Lower leg skin (tissue), 4 donors: Measurements from ENCODE around the gene THBS3. TPM values are rescaled to one million over a fixed set of nuclear protein-coding genes. Genes with fewer than 3 reads are reported as not detected.
A peak's percentile ranks its signal among the peaks of the same experiment; 100 is the strongest.

Experiments
- DNase-seq, 2 donors: peaks; one replicate each; pipeline ENCODE4 v3.0.0-alpha.2; 2019; ENCODE audit warnings: low spot score in 2 of 2
- H3K4me3 ChIP-seq: fragments of 200-600 bp; sonication (generic); 2 replicates; pipeline ENCODE4 v1.5.1; 2017; ENCODE audit warnings: mild to moderate bottlenecking, low read depth; ENCODE audit not compliant: poor library complexity, severe bottlenecking
- POLR2A ChIP-seq, 2 donors: fragments of 450-650 bp; IDR thresholded peaks; one replicate each; pipeline ENCODE4 v1.6.1; 2016 to 2017; ENCODE audit warnings: antibody characterized with exemption in 2 of 2, mild to moderate bottlenecking in 1 of 2, moderate library complexity in 1 of 2
- WGBS, 2 donors: methylation state at CpG; one replicate each; pipeline ENCODE4 v1.1.5; 2018; 5-methylcytosine and 5-hydroxymethylcytosine counted together
- intact Hi-C: fragments of 100-400 bp; cut with DNase I; formaldehyde crosslinking; loops from one replicate; pipeline ENCODE4 v1.15.0; 2023; ENCODE audit warnings: low total_unique reads
- total RNA-seq, 4 donors: library from RNA; depleted of rRNA; stranded (reverse); fragments of >200 nt; gene quantifications; one replicate each; pipeline ENCODE4 v1.1.0, GENCODE V29; 2016
- TF ChIP-seq, protein P1 (sequence below), 3 donors: fragments of 450-650 bp; IDR thresholded peaks; one replicate each; pipeline ENCODE4 v1.5.1; 2016; ENCODE audit warnings: antibody characterized with exemption in 3 of 3, mild to moderate bottlenecking in 3 of 3, moderate library complexity in 2 of 3

The THBS3 gene
- total RNA-seq, 4 donors from 2014 or later: 15.6 to 26.6 (median 20.2) TPM

DNA sequence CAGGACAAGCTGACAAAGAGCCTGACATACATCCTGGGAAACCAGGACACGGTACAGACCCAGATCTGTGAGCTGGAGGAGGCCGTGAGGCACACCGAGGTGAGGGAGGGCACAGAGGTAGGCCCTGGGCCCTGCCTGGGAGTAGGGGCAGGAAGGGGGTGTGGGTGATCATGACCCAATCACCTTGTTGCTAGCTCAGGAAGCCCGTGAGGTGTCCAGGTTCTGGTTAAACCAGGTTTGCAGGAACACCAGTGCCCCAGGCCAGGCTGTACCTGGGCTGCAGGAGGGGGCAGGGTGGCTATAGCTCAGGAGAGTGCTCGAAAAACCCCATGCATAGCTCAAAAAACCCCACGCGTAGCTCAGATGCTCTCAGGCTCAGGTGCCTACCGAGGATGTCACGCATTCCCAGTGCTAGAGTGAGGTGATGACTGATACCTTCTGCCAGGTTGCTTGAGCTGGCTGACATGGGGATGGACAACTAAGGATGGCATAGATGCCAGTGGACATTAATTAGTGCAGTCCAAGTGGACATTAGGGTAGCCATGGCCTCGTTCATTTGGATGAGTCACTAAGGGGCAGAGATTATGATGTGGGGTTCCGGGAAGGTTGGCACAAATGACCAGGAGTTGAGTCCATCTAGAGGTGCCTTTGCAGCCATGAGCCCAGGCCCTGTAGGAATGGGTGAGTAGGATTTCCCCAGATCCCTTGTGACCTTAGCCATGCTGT lies 30.3 kb downstream of the THBS3 start:
- WGBS, 2 donors: 65 to 75% methylated on average over 11 of the region's 11 CpGs
- TF ChIP-seq POLR2A (IDR thresholded peaks at IDR 0.05): no peak
- TF ChIP-seq, protein P1, sequence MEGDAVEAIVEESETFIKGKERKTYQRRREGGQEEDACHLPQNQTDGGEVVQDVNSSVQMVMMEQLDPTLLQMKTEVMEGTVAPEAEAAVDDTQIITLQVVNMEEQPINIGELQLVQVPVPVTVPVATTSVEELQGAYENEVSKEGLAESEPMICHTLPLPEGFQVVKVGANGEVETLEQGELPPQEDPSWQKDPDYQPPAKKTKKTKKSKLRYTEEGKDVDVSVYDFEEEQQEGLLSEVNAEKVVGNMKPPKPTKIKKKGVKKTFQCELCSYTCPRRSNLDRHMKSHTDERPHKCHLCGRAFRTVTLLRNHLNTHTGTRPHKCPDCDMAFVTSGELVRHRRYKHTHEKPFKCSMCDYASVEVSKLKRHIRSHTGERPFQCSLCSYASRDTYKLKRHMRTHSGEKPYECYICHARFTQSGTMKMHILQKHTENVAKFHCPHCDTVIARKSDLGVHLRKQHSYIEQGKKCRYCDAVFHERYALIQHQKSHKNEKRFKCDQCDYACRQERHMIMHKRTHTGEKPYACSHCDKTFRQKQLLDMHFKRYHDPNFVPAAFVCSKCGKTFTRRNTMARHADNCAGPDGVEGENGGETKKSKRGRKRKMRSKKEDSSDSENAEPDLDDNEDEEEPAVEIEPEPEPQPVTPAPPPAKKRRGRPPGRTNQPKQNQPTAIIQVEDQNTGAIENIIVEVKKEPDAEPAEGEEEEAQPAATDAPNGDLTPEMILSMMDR (IDR thresholded peaks at IDR 0.05): no peak
- DNase-seq: peak; percentile 20 to 75
- H3K4me3 ChIP-seq: no peak overlapping the region
- intact Hi-C loops: no loop called here

DNA sequence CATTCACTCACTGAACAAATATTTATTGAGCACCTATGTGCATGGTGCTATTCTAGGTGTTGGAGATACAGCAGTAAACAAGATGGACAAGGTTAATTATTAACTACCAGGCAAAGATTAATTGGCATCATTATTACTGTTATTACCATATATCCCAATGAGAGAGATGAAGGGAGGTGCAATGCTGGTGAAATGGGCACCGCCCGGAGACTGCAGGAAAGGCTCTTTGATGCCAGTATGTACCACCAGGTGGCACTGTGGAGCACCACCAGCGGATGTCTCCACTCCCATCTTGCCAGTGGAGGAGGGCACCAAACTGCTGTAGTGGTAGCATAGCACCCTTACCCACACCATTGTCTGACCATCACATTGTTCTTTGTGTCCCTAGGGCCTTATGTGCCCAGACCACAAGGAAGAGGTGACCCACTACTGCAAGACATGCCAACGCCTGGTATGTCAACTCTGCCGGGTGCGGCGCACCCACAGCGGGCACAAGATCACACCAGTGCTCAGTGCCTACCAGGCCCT lies 31.1 kb downstream of the THBS3 start:
- intact Hi-C loops: no loop called here
- TF ChIP-seq, protein P1 (IDR thresholded peaks at IDR 0.05): peak in 1 of 3 donors; percentile 11
- TF ChIP-seq POLR2A (IDR thresholded peaks at IDR 0.05): no peak
- 60 to 63% methylated on average over 8 of the region's 8 CpGs for WGBS, 2 donors
- no peak overlapping the region for H3K4me3 ChIP-seq
- peak; percentile 77 to 96 for DNase-seq

DNA sequence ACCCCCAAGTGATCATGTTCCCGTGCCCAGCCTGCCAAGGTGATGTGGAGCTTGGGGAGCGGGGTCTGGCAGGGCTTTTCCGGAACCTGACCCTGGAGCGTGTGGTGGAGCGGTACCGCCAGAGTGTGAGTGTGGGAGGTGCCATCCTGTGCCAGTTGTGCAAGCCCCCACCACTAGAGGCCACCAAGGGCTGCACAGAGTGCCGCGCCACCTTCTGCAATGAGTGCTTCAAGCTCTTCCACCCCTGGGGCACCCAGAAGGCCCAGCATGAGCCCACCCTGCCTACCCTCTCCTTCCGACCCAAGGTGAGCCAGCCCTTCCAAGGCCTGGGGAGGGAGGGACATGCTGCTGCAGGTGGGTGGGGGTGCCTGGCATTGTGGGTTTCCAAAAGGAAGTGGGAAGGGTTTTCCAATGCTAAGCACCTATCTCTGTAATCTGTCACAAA lies 31.7 kb downstream of the THBS3 start:
- intact Hi-C loops: no loop called here
- no peak overlapping the region for H3K4me3 ChIP-seq
- WGBS, 2 donors: 74 to 75% methylated on average over 9 of the region's 9 CpGs
- DNase-seq: peak in 1 of 2 donors; percentile 84
- TF ChIP-seq POLR2A (IDR thresholded peaks at IDR 0.05): no peak
- TF ChIP-seq, protein P1 (IDR thresholded peaks at IDR 0.05): no peak

DNA sequence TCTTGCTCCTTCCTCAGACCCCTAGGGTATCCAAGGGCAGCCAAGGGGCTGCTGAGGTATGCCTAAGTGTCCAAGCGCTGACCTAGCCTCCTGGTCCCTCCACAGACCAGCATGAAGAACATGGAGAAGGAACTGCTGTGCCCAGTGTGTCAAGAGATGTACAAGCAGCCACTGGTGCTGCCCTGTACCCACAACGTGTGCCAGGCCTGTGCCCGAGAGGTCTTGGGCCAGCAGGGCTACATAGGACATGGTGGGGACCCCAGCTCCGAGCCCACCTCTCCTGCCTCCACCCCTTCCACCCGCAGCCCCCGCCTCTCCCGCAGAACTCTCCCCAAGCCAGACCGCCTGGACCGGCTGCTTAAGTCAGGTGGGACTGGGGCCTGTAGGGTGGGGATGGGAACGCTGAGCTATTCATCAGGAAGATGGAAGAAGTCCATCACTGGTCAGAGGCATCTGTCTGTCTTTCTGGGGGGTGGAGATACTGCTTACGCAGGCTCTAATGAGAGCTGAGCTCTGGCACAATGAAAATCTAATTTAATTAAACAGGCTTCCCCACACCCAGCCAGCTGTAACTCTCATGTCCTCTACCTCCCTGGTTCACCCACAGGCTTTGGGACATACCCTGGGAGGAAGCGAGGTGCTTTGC lies 32.3 kb downstream of the THBS3 start:
- WGBS, 2 donors: 81 to 84% methylated on average over 12 of the region's 12 CpGs
- peak in 1 of 2 donors; percentile 79 for DNase-seq
- intact Hi-C loops: no loop called here
- no peak overlapping the region for H3K4me3 ChIP-seq
- TF ChIP-seq, protein P1 (IDR thresholded peaks at IDR 0.05): no peak
- TF ChIP-seq POLR2A (IDR thresholded peaks at IDR 0.05): no peak

DNA sequence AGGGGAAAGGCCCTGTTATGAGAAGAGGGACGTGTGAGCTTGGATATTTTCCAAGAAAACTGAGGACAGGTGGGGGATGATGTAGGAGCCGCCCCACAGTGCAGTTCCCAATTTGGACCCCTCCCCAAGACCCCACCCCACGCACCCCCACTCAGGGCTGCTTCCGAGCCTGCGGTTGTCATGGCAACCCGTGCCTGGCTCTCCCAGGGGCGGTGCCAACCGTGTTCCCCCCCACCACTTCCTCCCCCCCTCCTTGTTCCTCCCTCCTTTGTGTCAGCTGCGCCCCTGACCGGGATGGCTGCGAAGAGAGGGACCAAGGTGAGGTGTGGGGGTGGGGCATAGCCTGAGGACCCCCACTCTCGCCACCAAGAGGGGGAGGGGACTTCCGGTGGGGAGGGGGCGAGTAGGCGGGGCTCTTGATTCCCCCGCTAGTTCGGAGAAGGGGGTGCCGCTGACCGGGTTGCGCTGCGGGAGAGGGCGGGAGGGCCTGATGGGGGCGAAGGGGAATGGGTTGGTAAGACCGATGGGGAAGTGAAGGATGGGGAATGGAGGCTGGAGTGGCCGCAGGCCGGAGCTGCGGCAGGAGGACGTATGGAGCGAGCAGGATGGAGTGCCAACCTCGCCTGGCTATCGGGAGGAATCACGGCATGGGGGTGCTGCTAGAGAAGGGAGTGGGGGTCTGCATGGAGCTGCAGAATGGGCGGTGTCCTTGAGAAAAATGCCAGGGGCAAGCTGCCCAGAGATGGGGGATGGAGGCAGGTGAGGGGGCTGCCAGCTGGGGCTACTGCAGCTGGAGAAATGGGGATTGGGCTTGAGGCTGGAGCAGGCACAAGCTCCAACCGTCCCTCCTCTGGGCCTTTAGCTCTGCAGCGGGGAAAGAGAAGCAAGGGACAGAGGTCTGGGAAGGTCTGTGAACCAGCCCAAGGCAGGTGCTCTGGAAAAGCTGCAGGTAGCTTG lies 33.1 kb downstream of the THBS3 start:
- peak in 1 of 2 donors; percentile 84 for DNase-seq
- intact Hi-C loops: no loop called here
- H3K4me3 ChIP-seq: no peak overlapping the region
- whole genome bisulfite sequencing, 2 donors: 10 to 12% methylated on average over 34 of the region's 35 CpGs
- TF ChIP-seq POLR2A (IDR thresholded peaks at IDR 0.05): no peak
- TF ChIP-seq, protein P1 (IDR thresholded peaks at IDR 0.05): no peak
